HTR-8/SVneo (cell line): Measurements from ENCODE around the gene CCL27.
A peak's percentile ranks its signal among the peaks of the same experiment; 100 is the strongest.

Source experiments
- DNase-seq: peaks from one replicate; pipeline ENCODE4 v3.0.0; 2011; ENCODE audit warnings: low spot score, mixed read lengths; ENCODE audit not compliant: insufficient read length
- FAIRE-seq: peaks from 2 replicates; lab custom pipeline; 2011; peaks lifted over from hg19 to GRCh38; lab: Jason Lieb, UNC

The CCL27 gene

DNA sequence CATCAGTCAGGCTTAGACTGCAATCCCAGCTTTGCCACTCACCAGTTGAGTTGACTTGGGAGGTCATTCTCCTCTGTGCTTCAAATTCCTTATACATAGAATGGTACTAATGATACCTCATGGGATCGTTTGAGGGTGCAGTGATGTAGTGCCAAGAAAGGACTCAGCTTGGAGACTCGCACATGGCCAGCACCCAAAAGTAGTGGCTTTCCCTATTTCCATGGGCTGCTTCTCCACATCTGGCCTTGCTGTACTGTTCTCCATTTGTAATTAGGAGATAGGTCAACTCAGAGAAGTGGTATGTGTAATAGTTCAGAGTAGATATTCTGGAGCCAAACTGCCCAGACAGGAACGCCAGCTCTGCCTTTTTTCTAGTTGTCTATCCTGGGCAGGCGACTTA lies 23.1 kb upstream of the CCL27 start:
- FAIRE-seq, result no peak
- no peak for DNase-seq

DNA sequence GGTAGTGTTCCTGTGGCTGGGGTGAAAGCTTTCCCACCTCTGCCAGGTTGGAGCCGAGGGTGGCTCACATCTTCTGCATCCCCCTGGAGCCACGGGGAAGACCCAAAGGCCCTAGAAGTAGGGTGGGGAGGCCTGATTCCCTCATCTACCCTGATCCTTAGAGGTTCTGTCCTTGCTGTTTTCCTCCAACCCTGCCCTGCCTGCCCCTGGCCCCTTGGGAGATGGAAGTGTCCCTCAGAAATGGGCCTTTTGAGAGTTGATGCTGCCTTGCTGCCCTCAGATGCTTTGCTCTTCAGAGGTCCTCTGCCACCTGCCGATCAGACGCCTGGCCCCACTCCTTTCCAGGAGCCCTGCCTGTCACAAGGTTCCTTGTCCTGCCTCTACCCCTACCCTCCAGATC lies 22.4 kb upstream of the CCL27 start:
- FAIRE-seq, result no peak
- DNase-seq, result no peak

DNA sequence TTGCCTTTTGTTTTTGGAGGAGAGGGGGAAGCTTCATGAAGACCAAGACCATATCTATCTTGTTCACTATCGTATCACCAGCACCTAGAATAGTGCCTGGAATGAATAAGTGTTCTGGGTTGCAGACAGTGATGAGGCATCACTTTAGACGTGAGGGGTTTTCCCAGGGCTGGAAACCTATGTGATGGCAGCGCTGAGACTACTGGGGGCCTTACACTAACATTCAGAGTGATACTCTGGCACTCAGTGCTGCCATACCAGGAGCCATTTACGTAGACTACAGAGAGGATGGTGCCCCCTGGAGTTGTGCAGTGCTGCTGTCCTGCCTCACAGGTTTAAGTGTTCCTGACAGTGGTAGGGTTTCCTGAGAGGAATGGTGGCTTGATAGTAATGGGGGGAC lies 21.7 kb upstream of the CCL27 start:
- DNase-seq (no peak), FAIRE-seq (no peak)

DNA sequence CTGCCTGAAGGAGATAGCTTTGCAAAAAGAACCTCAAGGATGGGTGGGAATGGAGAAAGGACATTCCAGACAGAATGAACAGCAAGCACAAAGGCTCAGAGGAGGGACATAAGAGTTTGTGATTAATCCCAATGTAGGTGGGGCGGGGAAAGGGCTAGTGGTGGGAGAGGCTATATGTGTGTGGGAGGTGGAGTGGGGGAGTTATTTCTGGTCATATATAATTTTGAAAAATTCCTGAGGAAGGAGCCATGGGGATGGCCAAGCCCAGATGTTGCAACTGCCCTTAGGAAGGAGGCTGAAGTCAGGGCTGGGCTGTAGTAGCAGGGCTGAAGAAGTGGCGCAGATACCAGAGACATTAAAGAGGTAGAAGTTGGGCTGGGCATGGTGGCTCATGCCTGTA lies 13.4 kb upstream of the CCL27 start:
- DNase-seq, result no peak
- no peak for FAIRE-seq

DNA sequence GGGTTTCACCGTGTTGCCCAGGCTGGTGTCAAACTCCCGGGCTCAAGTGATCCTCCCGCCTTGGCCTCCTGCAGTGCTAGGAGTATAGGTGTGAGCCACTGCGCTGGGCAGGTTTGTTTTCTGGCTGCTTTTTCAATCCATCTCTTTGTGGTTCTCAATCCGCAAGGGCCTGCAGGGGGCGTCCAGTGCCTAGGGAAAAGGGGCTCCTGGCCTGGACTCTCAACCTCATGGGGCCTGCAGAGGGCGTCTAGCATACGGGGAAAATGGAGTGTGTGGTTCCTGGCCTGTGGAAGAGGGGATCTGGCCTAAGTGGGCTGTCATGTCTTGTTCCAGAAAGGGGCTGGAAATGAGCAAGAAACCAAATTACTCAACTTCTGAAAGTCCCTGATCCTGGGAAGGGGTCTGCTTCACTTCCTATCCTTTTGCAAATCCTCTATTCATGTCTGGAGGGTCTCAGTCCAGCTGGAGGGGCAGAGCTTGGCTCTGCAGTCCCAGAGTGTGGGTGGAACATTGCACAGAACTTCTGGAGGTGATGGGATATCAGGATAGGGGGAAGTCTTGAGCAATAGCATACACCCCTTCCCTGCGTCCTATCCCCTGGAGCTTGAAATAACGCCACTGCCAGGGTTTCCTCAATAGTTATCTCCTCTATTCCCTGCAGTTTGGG lies 12.7 kb upstream of the CCL27 start:
- FAIRE-seq (no peak), DNase-seq (peak; percentile 28)

DNA sequence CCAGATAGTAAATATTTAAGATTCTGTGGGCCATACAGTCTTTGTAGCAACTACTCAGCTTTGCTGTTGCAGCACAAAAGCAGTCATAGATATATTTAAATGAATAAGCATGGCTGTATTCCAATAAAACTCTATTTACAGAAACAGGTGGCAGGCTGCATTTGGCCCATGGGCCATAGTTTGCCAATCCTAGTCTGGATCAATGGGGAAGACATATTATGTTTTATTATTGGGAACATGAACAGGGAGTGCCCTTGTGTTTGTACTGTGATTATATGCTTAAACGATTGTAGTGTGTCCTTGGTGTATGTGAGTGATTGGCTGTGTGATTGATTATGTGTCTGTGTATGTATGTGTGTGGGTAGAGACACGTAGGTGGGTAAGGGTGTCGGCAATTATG lies 12.0 kb upstream of the CCL27 start:
- no peak for FAIRE-seq
- DNase-seq, result no peak

DNA sequence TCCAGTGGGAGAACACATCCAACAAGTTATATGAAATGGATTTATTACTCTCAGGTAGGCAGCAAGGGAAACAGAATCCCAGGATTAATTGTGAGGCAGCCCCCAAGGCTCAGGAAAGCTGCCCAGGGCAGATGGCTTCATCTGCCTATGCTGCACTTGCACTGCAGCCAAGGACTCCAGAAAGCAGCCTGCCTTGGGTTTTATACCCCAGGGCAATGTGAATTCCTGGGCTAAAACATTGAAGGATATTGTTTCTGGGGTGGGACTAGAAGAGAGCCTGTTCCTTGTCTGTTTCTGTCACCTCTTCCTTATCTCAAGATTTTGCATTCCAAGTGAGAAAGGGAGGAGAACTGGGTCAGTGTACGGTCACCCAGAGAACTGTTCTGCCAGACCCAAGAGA lies 8.8 kb upstream of the CCL27 start:
- DNase-seq (no peak), FAIRE-seq (no peak)

DNA sequence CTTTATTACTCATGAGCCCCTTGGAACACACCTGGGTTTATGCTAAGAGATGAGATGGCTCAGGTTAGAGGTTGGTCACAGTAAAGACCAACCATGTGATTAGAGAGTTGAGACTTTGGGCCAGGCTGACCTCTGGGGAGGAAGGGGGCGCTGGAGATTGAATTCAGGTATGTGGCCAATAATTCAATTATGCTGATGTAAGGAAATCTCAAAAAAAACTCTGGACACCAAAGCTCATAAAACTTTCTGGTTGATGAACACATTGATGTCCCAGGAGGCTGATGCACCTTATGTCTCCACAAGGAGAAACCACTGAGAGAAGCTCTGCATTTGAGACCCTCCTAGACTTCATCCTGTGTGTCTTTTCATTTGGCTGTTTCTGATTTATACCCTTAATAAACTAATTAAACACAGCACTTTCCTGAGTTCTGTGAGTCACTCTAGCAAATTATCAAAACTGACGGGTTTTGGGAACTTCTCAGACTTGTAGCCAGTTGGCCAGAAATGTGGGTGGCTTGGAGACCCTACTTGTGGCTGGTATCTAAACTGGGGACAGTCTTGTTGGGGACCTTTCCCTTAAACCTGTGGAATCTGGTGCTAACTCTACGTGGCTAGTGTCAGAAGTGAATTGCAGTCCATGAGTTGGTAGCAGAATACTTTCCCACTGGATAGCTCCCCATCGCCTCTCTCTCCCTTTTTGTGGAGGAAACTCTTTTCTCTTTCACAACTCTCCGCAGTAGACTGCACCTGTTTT lies 7.5 kb upstream of the CCL27 start:
- no peak for FAIRE-seq
- DNase-seq, result no peak

DNA sequence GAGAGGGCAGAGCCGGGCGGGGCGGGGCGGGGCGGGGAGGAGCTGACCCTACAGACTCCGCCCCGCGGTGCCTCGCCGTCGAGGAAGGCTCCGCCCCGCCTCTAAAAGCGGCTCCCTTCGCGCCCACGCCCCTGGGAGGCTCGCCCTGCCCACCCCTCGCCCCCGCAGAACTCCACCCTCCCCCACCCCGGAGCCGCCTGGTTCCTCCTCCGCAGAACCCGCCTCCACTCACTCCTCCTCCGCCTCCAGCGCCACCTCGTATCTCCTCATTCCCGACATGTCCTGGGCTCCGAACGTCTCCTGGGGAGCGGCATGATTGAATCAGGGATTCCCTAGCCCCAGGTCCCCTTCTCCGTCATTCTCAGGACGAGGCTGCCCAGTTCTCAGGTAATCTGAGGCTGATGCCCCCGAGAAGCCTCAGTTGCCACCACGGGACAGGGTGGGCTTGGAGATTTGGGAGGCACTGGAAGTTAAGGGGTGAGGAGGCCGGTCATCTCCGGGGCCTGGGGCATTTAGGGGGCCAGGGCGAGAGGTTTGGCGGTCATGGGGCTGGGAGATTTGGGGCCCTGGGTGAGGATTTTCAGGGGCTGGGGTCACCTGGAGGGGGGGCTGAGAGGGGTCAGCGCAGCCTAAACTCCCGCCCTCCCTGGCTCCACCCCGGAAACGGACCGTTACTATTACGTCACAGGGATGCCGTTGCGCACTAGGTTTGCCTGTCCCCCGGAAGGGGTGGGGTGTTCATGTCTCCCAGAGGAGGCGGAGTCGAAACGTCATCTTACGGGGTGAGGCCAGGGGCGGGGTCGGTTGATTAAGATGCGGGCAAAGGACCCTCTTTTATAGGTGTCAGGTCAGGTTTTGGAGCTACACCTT lies 3.2 kb upstream of the CCL27 start:
- peak; percentile 86 for DNase-seq
- FAIRE-seq, result peak; percentile 76

DNA sequence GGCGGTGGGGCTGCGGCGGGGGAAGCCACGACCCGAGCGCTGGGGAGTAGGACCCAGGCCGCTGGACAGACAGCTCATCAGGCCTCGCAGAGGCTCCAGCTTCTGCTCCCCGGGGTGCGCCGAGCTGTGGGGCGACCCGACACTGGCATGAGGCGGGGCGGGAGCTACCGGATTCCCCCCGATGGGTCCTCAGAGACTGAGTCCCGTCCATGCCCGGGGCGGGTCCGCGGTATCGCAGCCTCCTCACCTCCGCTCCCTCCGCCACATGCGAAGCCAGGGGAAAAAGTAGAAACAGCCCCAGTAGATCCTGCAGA lies 2.6 kb upstream of the CCL27 start:
- DNase-seq (no peak), FAIRE-seq (no peak)

DNA sequence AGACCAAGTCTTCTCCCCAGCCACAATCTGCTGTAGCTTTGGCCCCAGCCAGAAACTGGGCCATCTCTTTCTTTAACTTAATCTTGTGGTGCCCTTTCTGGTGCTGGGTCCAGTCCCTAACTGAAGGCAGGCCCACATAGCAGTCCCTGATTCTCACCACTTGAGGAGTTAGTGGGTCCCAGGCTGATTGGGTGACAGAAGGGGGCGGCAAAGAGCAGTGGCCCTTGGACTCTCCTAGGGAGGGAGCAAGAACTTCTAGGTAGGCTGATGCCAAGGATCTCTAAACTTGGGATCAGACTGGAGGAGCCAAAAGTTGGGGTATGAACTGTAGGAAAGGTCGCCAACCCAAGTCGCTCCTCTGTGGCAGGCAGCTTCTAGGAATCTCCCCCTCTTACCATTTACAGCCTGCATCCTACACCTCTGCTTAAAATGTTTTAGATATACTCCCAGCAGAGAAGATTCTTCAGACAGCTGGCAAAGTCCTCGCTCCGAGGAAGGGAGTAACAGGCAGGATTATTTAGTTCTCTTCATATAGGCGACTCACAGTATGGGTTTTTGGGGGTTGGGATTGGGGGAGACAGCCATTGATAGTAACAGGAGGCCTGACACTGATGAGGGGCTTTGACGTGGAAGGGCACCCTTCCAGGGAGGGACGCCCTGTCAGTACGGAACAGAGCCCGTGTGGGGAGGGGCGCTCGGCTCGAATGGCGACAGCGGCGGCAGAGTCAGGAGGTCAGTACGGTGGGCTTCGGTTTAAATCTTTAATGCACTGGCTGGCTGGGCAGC lies 2.0 kb upstream of the CCL27 start:
- DNase-seq (peak; percentile 33), FAIRE-seq (no peak)

DNA sequence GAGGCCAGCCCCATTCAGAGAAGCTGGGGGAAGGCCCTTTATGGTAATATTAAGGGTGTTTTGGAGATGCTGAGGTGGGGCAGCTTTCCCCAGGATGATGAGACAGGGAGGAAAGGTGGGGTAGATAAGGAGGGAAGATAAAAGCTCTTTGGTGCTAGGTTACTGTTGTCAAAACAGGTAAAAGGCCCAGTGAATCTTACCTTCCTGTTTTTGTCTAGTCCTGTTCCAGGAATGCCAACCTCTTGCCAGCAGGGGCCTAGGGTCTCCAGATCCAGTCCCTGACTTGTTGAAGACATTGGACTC lies 797 bp upstream of the CCL27 start:
- FAIRE-seq (no peak), DNase-seq (no peak)

DNA sequence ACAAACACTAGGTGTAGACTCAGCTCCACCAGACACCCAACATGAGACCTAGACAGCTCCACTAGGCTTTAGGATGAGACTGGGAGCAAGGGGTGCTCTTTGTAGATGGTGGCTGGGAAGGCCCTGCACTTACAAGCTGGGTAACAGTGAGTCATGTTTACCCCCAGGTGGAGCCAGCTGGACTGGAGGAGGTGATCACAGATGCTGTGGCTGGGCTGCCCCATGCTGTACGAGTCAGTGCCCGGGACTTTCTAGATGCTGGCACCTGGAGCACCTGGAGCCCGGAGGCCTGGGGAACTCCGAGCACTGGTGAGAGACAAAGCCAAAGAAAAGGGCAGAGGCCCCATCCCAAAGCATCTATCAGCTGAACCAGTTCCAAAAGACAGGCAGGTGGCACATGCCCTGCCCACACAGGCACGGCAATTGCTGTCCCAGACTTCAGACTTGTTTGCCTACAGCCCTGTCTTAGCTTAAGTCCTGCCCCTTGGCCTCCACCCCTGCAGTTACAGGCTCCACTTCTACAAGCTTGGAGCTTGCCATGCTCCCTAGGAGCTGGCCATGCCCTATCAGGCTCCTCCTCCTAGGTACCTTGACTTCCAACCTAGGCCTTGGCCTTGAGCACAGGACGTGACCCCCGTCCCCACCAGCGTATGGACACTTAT lies 2.7 kb downstream of the CCL27 start:
- DNase-seq, result no peak
- no peak for FAIRE-seq

DNA sequence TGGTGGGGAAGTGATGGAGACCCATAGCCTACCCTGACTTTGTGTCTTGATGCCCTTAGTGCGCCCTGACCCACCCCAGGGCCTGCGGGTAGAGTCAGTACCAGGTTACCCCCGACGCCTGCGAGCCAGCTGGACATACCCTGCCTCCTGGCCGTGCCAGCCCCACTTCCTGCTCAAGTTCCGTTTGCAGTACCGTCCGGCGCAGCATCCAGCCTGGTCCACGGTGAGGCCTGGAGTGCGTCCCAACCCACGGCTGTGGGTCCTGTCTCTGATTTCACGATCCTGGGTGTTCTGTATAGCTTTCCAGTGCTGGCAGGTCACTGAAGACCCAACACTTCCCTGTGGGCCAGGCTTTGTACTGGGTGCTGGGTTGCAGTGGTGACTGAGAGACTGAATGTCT lies 4.0 kb downstream of the CCL27 start:
- FAIRE-seq, result no peak

DNA sequence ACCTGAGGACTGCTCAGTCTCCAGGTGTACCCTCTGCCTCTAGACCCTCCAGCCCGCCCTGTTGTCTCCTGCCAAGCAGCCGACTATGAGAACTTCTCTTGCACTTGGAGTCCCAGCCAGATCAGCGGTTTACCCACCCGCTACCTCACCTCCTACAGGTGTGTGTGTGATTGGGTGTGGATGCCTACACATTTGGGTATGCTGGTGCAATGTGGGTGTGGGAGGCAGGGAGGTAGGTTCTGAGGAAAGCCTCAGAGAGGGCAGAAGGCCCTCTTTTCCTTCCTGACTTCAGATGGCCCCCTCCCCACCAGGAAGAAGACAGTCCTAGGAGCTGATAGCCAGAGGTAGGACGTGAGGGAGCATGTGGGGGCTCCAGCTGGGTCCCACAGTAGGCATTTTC lies 5.5 kb downstream of the CCL27 start:
- no peak for FAIRE-seq
- DNase-seq, result no peak

More for the DNA sequence above, 4.0 kb downstream of the CCL27 start:
- DNase-seq, result no peak

DNA sequence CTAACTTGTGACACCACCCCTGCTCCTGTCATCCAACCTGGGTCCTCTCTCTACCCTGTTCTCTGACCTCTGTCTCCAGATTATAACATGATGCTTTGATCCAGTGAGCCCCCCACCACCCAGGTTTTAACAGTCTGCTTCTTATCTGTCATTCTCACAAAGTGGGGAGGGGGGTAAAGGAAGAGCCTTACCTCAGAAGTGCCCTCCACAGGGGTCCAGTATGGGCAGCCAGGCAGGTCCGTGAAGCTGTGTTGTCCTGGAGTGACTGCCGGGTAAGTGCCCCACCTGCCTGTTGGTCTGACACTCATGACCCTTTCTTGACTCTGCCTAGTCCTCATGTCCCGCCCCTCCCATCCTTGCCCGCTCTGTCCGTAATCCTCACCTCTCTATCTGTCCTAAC lies 7.1 kb downstream of the CCL27 start:
- no peak for FAIRE-seq
- no peak for DNase-seq

DNA sequence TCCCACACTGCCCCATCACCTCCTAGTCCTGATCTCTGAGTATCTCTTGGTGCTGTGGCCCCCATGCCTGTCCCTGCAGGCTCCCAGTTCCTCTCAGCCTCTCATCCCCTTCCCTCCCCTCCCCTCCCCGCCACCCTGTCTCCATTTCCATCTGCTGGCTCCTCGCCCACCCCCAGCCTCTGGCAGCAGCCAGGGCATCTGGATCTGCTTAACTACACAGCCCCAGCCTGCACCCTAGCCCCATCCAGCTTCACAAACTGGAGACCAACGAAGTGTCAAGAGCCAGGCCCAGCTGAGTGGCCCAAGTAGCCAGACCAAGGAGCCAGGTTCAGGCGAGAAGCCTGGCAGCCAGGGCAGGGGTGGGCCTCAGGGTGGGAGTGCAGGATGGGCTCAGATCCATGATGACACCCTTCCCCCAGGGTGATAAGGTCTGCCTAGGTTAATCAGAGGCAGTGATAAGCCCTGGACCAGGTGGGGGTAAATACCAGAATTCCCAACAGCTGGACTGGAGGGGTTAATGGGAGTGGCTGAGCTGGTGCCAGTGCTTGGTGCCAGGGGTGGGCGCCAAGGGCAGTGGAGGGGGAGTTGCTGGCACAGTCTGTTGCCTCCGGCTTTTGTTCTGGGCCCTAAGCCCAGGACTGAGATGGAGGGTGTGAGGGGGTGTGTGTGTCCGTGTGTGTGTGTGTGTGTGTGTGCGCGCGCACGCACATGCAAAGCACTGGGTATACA lies 8.0 kb downstream of the CCL27 start:
- no peak for DNase-seq
- no peak for FAIRE-seq

DNA sequence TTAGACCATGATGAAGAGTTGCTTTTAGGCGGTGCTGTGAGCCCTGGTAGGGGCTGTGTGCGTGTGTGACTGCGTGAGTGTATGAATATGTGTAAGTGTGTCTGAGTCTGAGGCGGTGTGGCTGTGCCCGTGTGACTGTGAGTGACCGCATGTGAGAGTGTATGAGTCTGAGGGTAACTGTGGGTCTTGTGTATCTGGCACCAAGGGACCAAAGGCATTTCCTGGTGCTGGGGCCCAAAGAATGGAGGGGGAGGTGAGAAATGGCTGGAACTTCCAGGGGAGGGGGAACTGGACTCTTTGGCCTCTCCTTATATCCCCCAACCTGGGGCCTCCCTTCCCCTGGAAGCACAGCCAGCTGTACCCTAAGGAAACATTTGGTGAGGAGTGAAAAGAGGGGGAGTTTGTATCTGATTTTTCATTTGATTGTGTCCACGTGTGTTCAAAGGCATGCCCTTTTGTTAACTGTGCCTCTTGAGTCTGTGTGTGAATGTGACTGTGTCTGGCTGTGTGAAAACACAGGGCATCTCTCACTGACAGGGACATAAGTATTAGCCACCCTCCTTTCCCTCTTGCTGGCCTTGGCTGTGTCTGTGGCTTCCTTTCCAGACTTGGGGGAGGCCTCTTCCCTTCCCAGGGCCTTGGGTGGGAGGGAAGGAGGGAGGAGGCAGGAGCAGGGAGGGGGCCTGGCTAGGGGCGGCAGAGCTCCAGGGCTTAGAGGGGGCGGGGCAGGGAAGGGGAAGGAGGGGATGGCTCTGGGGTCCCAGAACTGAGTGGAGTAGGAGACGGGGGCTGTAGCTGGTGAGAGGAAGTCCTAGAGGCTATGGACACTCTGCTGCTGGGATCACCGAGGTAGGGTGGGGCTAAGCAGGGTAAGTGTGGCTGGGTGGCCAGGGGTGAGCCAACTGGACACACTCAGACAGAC lies 9.0 kb downstream of the CCL27 start:
- FAIRE-seq (no peak), DNase-seq (no peak)

DNA sequence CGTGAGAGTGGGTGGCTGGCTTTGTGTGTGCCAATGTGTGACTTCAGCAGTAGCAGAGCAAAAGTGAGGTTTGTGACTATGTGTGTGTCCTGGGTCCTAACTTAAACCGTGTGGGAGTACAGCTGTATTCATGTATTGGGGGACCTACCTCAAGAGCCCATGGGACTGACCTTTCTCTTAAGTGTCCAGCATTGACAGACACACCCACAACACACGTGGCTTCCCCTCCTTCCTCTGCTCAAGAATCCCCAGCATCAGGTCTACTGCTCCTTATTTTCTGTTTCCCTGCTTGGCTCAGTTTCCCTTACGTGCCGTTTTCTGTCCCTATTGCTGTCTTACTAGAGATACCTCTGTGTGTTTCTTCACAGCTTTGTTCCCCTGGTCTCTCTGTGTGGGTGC lies 9.9 kb downstream of the CCL27 start:
- FAIRE-seq (no peak), DNase-seq (no peak)
